Measurements from ENCODE around the gene COX20.

GRCh38 chr1:244851546-244852231 is 16.2 kb downstream of the COX20 start:
- TF ChIP-seq CTCF (IDR thresholded peaks at IDR 0.05): no peak
- no peak for TF ChIP-seq POLR2A (IDR thresholded peaks at IDR 0.05; ENCODE audit: low read depth)
